ENCODE measurements around the gene RPS10.

DNA sequence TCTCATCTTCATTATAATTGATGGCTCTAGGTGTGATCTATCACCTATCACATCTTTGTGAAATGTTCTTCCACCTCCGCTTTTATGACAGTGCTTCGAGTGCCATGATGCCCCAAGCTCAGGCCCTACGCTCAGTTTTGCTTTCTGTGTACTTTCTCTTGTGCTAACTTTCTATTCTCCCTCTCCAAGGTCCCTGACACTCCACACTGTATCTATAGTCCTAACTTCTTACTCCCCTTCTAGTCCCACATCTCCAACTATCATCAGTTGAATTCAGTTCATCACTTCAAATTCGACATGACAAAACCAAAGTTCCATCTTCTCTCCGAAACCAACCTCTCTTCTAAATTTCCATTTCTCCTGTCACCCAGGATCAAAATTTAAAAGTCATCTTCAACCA lies 50.0 kb downstream of the RPS10 start:
- TF ChIP-seq GATA3 (IDR thresholded peaks at IDR 0.05; ENCODE audit: low read depth, low read length) (no peak), GATA2 (IDR thresholded peaks at IDR 0.05; ENCODE audit: low read depth, low read length) (no peak)

Measured in SH-SY5Y (cell line).